DOHH2 (cell line): ENCODE results near the gene CAMKK1.

Experiments
- CTCF ChIP-seq: fragments of 200-600 bp; sonication (generic); IDR thresholded peaks from one replicate; pipeline ENCODE4 v1.5.1; 2014; ENCODE audit warnings: antibody characterized with exemption, mild to moderate bottlenecking, low read depth, low read length; ENCODE audit not compliant: poor library complexity, severe bottlenecking
- EZH2phosphoT487 ChIP-seq: fragments of 200-600 bp; sonication (generic); IDR thresholded peaks from 2 replicates; pipeline ENCODE4 v1.6.1; 2017; ENCODE audit warnings: borderline replicate concordance, mild to moderate bottlenecking, antibody characterized with exemption, low read length, moderate library complexity, mixed read lengths

- no peak for TF ChIP-seq CTCF
- no peak for TF ChIP-seq EZH2phosphoT487
Observed at GRCh38 chr17:3864534-3864933, 28.3 kb downstream of the CAMKK1 start.
